GM19023 (cell line): ENCODE data around the gene NCS1.
"Not testable (repeated sequence)": the region's sequence is repeated elsewhere in the genome, so short reads cannot be mapped to it uniquely, and the experiment has no call there.

Experiments
- ATAC-seq: cut with Tn5 transposase; IDR thresholded peaks from one replicate; pipeline ENCODE4 v1.9.1; 2021; ENCODE audit warnings: mild to moderate bottlenecking, moderate library complexity; ENCODE audit not compliant: unreplicated experiment

NCS1 gene

DNA sequence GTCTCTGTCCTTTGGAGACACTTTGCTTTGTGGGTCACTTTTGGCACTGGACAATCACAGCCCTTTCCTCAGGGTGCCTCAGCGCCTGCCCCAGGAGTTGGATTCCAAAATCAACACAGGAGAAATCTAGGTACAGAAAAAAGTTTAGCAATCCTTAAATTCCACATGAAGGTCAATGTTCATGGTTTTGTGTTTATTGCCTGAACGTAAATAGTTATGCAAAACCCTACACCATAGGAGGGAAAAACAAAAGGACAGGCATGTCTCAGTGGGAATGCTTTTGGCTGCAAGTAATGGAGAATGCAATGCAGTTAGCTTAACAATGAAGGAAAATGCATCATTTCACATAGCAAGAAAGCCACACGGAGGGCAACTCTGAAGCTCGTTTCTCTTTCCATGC, 86.8 kb downstream of the NCS1 start:
- no peak for ATAC-seq

DNA sequence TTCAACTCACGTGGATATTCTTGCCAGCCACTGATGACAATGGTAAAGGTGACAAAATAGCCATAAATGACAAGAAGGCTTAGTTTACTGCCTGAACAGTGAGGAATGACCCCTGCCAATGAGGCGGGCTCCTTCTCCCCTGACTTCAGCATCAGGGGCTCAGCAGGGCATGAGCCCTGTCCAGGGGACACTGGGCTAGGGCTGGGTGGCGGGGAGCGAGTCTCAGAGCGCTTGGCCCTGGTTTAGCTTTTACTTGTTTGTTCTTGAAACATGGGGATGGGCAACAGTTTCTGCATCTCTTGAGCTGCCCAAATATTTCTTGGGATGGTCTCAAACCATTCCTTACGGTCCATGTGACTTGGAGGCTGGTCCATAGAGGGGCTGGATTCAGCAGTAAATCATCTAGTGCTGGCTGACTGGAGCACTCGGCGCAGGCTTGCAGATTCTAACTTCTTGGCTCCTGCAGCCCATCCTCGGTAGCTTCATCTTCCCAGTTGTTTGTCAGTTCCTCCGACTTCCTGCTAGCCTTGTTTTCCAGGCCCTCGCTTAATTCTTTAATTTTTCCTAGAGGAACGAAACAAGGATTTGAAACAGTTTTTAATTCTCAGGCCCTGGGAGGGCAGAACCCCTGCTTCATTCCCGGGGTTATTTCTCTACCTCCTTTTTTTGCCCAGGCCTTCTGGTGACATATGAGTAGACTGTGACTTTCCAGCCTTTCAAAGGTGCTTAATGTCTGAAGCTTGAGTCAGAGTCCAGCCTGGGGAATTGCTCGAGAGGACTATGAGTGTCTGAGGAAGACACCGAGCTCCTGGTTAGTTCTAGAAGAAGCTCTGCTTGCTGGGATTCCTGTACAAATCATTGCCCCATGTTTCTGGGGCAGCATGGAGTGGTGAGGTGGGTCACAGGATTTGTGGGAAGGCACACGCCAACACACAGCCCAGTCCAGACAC, 88.9 kb downstream of the NCS1 start:
- no peak for ATAC-seq

DNA sequence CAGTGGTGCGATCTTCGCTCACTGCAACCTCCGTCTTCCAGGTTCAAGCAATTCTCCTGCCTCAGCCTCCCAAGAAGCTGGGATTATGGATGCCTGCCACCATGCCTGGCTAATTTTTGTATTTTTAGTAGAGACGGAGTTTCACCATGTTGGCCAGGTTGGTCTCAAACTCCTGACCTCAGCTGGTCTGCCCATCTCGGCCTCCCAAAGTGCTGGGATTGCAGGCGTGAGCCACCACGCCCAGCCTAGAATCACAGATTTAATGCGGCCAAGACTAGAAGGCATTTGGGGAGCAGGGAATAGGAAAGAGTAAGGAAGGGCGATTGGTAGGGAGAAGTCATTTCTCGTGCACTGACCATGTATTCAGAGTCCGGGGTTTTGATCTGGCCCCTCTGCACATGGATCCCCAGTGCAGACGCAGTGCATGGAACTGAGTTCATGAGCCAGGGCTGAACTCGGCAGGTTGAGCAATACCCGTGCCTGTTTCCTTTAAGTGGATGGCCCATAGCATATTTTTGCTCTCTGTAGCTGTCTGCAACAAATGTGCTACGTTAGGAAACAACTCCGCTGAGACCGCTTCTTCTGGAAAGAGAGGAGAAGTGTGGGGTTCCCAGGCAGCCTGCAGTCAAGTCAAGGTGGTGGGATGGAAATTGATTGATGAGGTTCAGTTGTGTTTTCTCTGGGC, 90.0 kb downstream of the NCS1 start:
- ATAC-seq = no peak

DNA sequence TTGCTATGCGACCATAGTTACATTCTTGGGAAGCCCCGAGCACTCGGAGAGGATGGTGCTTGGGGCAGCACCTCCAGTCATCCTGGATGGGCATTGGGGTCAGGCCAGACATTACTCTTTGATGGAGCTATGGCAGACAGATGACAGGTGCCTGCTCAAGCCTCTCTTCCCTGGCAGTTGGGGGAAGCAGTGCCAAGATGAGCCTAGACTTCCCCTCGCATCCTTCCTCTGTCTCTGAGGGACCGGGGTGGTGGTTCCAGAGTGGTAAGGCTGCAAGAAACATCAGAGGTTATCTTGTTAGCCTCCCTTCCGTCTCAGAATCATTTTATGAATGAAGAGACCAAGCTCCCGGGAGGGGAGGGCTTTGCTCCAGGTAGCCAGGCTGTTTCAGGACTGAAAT, 90.6 kb downstream of the NCS1 start:
- ATAC-seq = no peak

DNA sequence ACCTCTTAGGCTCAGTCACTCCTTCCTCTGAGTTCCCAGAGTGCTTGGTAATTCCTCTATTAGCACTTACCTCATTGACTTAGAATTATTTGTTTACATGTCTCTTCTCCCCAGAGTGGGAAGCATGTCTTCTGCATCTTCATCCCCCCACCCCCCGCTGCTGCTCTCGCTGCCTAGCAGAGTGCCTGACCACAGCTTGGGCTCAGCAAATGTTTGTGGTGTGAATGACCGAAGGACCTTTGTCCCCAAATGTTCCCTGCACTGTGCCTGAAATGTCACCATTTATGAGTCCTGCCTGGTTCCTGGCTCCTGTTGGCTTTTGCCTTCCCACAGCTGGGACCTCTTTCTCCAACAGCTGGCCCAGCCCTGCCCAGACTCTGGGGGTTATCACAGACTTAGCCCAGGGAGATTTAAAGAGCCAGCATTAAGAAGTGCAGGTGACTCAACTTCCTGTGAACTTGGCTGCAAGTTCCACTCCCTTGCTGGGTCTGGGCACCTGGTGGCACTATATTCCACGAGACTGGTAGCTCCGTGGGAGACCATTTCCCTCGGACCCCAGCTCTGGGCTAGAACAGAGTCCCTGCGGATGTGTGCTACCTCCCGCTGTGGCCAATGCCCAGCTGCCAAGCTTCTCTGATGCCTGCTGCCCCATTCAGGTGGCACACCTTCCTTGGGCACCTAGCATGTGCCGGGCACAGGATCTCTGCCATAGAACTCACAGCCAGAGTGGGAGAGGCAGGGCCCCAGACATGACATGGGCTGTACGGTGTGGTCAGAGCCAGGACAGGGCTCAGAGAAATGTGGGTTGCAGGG, 91.6 kb downstream of the NCS1 start:
- no peak for ATAC-seq

DNA sequence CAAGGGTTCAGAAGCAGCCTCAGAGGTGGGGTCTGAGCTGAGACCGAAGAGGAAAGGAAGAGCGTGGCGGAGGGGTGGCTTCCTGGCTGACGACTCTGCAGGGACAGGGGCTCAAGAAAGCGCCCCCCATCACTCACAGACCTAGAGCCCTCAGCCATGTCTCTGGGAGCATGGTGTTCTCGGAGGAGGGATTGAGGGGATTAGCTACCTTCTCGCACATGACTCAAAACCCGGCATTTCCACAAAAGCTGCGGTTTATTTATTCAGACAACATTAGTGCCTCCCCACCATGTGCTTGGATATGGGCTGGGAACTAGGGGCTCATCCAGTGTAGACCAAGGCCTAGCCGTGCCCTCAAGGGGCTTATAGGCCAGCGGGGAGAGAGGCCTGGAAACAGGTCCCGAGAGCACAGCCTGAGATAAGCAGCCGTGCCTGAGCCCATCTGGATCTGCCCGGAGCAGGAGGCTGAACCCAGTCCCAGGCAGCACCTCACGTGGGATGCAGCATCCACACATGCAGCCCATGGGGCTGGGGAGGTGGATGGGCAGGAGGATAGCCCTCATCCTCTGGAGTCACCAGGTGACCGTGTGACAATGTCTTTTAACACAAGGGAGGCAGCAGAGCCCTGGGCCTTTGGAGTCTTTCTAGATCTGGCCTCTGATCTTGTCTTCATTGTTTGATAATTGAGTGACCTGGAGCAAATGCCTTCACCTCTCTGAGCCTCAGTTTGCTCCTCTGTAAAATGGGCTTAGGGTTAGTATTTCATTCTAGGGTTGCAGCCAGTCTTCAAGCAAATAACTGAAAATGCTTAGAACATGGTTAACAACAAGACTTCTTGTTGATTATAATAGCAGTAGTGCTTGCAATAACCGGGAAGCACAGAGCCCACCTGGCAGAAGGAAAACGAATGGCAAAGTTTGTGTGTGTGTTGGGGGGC, 92.5 kb downstream of the NCS1 start:
- ATAC-seq = no peak

DNA sequence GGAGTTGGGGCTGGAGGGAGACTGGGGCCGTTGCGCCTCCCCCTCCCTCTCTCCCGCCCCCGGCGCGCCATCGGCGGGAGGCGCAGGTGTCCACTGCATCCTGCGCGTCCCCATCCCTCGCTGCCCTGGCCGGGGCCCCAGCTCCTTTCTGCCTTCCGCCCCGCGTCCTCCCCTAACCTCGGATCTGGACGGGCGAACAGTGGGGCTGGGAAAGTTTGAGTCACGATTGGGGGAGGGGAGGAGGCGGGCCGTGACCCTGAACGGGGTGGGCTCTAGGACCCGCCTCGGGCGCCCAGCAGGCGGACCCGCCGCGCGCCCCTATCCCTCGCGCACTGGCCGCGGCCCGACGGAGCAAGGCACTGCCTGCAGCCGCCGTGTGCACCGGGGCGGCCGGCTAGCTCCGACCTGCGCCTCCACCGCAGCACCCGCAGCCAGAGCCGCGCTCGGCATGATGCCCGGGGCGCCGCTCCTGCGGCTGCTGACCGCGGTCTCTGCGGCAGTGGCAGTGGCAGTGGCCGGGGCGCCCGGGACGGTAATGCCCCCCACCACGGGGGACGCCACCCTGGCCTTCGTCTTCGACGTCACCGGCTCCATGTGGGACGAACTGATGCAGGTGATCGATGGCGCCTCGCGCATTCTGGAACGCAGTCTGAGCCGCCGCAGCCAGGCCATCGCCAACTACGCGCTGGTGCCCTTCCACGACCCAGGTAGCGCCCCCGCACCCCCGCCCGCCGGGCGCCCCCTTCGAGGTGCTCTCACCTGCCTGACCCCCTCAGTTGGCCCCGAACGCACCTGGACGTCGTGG, 93.4 kb downstream of the NCS1 start, which contains the start of gene HMCN2:
HMCN2 (plus strand) TSS at position 330 of the 805 bp plus-strand sequence; CDS start at position 449, 119 bp downstream.
- ATAC-seq = no peak

DNA sequence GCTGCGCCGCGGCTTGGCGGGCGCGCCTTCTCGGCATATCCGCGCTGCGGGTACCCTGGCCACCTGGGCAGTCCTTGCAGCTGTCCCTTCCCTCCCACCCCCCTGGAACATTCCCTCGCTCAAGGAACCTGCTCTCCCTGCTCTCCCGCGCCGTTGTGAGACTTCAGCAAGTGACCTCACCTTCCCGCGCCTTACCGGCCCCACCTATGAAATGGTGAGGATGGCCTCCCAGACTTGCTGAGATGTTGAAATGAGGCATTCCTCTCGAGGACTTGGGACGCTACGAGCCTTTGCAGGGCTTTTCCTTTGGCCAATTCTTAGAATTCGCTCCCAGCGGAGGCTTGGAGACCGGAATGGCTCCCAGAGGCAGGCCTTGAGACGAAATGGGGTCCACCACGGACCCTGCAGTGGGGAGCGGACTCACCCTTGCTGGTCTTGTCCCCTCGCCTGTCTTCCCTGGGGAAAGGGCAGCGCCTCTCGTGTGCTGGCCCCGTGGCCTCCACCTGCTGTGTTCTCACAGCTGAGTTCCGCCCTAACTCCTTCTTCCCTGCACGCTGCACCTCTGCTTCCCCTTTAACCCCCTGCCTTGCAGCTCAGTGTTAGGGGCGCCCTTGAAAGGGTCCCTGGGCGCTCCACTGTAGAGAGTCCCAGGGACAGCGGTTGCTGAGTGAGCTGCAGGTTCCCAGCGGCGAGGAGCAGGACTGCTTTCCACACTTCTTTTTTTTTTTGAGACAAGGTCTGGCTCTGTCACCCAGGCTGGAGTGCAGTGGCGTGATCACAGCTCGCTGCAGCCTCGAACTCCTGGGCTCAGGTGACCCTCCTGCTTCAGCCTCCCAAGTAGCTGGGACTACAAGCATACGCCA, 94.3 kb downstream of the NCS1 start:
- no peak for ATAC-seq

DNA sequence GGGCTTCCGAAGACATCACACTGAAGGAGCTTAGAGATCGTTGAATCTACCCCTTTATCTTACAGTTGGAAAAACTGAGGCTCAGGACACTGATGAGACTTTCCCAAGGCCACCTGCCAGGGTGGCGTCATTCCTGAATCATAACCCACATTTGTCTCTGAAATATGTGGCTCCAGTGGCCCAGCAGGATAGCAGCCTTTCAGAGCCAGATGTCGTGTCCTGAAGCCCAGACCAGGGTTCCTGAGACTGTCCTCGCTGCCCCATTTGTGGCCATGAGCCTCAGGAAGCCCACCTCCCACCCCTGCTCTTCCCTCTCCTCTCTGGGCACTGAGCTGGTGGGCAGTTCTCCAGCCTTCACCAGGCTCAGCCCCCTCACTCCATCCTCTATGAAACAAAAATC, 95.7 kb downstream of the NCS1 start:
- no peak for ATAC-seq

DNA sequence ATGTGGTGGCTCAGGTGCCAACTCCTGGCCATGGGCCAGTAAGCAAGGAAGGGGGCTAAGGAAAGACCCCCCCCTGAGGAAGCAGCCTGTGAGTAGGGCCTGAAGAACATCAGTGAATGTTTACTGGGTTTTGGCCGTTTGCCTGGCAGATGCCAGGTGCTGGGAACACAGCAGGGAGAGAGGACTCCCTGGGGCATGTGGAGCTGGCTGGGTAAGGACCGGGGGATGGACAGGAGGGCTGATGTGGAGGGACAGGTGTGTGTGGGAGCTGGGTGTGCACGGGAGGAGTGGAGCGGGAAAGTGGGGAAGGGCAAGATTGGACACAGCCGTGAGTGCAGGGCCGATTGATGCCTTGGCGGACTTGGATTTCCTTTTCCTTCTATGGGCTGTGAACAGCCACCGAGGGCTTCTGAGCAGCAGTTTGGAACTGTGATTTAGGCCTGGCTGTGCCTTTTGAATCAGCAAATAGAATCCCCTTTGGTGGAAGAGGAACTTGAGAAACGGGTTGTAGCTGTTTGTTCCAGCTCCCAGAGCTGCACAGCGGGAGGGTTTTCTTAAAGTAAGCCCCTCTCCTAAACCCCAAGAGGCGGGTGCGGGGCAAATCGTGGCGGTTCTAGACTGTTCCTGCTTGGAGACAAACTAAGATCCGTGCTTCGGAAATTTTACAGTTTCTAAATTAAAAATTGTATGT, 96.5 kb downstream of the NCS1 start:
- no peak for ATAC-seq

DNA sequence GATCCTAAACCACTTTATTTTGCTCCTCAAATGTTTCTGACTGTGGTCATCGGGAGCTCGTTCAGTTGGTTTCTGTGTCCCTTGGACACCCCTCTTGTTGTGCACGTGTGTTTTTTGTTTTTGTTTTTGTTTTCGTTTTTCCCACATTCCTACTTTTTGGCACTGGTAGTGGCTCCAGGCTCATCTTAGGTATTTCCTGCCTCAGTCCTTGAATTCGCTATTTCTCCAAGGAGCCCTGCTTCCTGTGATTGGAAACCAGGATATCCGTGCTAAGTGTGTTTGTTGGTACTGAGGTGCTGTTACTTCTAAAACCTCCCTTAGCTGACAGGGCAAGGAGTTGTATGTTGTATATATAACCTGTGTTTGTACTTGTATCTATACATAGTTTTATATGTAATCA, 99.3 kb downstream of the NCS1 start:
- no peak for ATAC-seq

DNA sequence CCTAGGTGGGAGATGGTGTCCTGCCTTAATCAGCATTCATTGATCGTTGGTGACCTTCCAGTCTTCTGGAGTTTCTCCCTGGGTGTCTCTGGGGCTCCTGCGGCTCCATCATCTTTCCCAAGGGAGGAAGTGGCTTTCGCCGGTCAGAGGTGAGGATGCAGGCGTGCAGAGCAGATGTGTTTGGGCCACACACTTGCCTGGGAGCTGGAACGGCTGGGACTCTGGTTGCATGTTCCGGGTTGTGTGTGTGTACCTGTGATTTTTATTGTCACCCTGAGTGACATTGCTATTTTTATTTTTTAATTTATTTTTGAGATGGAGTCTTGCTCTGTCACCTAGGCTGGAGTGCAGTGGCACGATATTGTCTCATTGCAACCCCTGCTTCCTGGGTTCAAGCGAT, 103.0 kb downstream of the NCS1 start:
- ATAC-seq = no peak

DNA sequence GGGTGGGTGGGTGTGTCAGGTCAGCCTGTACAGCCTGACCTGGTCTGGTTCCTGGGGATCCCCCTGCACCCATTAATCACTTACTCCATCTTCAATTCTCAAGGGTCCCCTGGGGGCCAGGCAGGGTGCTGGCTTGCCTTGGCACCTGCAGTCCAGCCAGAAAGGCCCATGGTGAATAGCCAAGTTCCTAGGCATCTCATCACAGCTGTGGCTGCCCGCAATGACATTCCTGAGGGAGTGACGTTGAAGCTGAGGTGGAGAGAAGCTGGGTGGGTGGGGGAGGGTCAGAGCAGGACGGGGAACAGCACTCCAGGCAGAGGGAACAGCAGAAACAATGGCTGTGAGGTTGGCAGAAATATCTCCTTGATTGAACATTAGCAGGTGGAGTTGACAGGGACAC, 103.9 kb downstream of the NCS1 start:
- ATAC-seq = no peak

DNA sequence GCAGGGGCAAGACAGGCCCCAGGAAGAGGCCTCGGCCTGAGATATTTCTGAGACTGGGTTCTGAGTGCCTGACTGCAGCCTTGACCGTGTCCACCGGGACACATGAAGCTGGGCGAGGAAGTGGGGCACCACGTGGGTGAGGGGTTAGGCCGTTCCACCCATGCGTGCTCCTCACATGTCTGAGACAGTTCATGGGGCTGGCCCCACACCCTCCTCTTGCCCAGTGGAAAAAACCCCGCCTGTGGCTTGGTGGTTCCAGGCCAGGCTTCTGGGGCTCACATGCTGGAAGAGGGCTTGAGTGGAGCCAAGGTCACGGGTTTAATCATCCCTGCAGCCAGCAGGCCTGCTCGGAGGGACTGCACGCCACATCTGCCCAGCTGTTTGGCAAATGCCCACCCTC, 104.8 kb downstream of the NCS1 start:
- ATAC-seq = no peak

DNA sequence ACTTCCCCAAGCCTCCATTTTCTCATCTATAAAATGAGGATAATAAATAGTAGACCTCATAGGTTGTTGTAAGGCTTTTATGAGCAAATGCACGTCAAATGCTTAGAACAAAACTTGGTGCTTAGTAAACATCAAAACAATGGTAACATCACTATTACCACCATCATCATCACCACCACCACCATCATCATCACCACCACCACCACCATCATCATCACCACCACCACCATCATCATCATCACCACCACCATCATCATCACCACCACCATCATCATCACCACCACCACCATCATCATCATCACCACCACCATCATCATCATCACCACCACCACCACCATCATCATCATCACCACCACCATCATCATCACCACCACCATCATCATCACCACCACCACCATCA, 105.3 kb downstream of the NCS1 start:
- not testable (repeated sequence) for ATAC-seq

DNA sequence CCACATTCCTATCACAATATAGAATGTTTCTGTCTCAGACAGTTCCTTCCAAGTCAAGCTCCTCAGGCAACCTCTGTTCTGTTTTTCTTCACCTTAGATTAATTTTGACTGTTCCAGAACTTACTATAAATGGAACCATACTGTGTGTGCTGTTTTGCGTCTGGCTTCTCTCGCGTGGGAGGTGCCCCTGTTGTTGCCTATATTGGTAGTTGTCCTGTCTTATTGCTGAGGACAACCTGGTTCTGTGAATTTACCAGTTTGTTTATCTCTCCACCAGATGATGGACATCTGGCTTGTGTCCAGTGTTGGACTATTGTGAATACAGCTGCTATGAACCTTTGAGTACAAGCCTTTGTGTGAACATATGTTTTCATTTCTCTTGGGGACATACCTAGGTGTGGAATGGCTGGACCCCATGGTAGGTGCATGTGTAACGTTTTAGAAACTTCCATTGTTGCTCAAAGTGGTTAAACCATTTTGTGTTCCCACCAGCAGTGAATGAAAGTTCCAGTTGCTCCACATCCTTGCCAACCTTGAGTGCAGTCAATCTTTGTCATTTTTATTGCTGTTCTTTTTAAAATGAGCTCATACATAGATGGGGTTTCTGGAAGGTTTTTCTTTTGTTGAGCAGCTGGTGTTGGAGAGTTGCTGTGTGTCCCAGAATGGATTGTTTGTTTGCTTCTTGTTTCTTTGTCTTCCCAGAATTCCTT, 111.5 kb downstream of the NCS1 start:
- ATAC-seq = no peak

DNA sequence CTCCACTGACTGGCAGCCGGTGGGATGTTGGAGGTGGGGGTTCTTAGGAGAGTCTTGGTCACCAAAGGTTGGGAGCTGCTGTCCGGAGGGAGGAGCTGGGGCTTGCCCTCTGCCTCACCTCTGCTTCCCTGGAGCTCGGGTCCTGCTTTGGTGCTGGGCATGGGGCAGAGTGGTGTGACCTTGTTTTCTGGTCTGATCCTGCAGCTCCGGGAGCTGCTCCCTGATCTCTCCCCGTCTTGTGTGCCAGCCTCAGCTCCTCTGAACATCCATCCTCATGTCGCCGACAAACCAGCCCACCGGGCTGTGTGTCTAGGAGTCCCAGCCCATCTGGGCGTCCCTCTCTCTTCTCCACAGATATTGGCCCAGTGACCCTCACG, 112.0 kb downstream of the NCS1 start:
- no peak for ATAC-seq
